WTC11 (cell line): ENCODE data around the gene SPIRE1.

ENCODE experiments used
- CREB1 ChIP-seq: sonication (generic); formaldehyde crosslinking; IDR thresholded peaks from 2 replicates; pipeline ENCODE4 v1.8.0; 2023; ENCODE audit warnings: mild to moderate bottlenecking, missing genetic modification reagents
- FOXK1 ChIP-seq: sonication (generic); formaldehyde crosslinking; IDR thresholded peaks from 2 replicates; pipeline ENCODE4 v1.8.0; 2022; ENCODE audit warnings: mild to moderate bottlenecking, moderate library complexity, missing genetic modification reagents
- GABPB1 ChIP-seq: sonication (generic); formaldehyde crosslinking; IDR thresholded peaks from 2 replicates; pipeline ENCODE4 v1.8.1; 2023; ENCODE audit warnings: mild to moderate bottlenecking, missing genetic modification reagents
- MAX ChIP-seq: sonication (generic); formaldehyde crosslinking; IDR thresholded peaks from 2 replicates; pipeline ENCODE4 v1.8.0; 2022; ENCODE audit warnings: mild to moderate bottlenecking, missing genetic modification reagents
- NFE2L1 ChIP-seq: sonication (generic); formaldehyde crosslinking; IDR thresholded peaks from 2 replicates; pipeline ENCODE4 v1.8.1; 2023; ENCODE audit warnings: missing genetic modification reagents
- NR2C2 ChIP-seq: sonication (generic); formaldehyde crosslinking; IDR thresholded peaks from 2 replicates; pipeline ENCODE4 v1.8.0; 2022; ENCODE audit warnings: mild to moderate bottlenecking, missing genetic modification reagents
- TCF7 ChIP-seq: sonication (generic); formaldehyde crosslinking; IDR thresholded peaks from 2 replicates; pipeline ENCODE4 v1.8.0; 2022; ENCODE audit warnings: mild to moderate bottlenecking, low read depth, missing genetic modification reagents, moderate library complexity
- ZBTB21 ChIP-seq: sonication (generic); formaldehyde crosslinking; IDR thresholded peaks from 2 replicates; pipeline ENCODE4 v1.8.1; 2023; ENCODE audit warnings: mild to moderate bottlenecking, missing genetic modification reagents, borderline replicate concordance
- ZNF232 ChIP-seq: sonication (generic); formaldehyde crosslinking; IDR thresholded peaks from 2 replicates; pipeline ENCODE4 v1.8.0; 2022; ENCODE audit warnings: mild to moderate bottlenecking, missing genetic modification reagents
- ZNF671 ChIP-seq: fragments of 250-450 bp; sonication (Bioruptor Pico); IDR thresholded peaks from 2 replicates; pipeline ENCODE4 v1.8.0; 2021; ENCODE audit warnings: mild to moderate bottlenecking
- TF ChIP-seq, protein P1 (sequence below): fragments of 200-600 bp; IDR thresholded peaks from 2 replicates; pipeline ENCODE4 v1.8.0; 2022; ENCODE audit warnings: antibody characterized with exemption
- TF ChIP-seq, protein P2 (sequence below): sonication (generic); formaldehyde crosslinking; IDR thresholded peaks from 2 replicates; pipeline ENCODE4 v1.8.1; 2023; ENCODE audit warnings: mild to moderate bottlenecking, missing genetic modification reagents
- TF ChIP-seq, protein P3 (sequence below): sonication (generic); formaldehyde crosslinking; IDR thresholded peaks from 2 replicates; pipeline ENCODE4 v1.8.1; 2023; ENCODE audit warnings: mild to moderate bottlenecking, missing genetic modification reagents, moderate library complexity

- no peak for TF ChIP-seq FOXK1 (CRISPR knock-in tag)
- TF ChIP-seq, protein P1, sequence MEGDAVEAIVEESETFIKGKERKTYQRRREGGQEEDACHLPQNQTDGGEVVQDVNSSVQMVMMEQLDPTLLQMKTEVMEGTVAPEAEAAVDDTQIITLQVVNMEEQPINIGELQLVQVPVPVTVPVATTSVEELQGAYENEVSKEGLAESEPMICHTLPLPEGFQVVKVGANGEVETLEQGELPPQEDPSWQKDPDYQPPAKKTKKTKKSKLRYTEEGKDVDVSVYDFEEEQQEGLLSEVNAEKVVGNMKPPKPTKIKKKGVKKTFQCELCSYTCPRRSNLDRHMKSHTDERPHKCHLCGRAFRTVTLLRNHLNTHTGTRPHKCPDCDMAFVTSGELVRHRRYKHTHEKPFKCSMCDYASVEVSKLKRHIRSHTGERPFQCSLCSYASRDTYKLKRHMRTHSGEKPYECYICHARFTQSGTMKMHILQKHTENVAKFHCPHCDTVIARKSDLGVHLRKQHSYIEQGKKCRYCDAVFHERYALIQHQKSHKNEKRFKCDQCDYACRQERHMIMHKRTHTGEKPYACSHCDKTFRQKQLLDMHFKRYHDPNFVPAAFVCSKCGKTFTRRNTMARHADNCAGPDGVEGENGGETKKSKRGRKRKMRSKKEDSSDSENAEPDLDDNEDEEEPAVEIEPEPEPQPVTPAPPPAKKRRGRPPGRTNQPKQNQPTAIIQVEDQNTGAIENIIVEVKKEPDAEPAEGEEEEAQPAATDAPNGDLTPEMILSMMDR: no peak
- TF ChIP-seq TCF7 (CRISPR knock-in tag): no peak
- TF ChIP-seq ZNF671 (CRISPR knock-in tag): no peak
- no peak for TF ChIP-seq NFE2L1
- TF ChIP-seq CREB1 (CRISPR knock-in tag): no peak
- TF ChIP-seq, protein P2, sequence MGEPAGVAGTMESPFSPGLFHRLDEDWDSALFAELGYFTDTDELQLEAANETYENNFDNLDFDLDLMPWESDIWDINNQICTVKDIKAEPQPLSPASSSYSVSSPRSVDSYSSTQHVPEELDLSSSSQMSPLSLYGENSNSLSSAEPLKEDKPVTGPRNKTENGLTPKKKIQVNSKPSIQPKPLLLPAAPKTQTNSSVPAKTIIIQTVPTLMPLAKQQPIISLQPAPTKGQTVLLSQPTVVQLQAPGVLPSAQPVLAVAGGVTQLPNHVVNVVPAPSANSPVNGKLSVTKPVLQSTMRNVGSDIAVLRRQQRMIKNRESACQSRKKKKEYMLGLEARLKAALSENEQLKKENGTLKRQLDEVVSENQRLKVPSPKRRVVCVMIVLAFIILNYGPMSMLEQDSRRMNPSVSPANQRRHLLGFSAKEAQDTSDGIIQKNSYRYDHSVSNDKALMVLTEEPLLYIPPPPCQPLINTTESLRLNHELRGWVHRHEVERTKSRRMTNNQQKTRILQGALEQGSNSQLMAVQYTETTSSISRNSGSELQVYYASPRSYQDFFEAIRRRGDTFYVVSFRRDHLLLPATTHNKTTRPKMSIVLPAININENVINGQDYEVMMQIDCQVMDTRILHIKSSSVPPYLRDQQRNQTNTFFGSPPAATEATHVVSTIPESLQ (CRISPR knock-in tag): no peak
- no peak for TF ChIP-seq ZNF232
- no peak for TF ChIP-seq MAX (CRISPR knock-in tag)
- TF ChIP-seq NR2C2 (CRISPR knock-in tag): no peak
- TF ChIP-seq GABPB1 (CRISPR knock-in tag): no peak
- no peak for TF ChIP-seq ZBTB21 (CRISPR knock-in tag)
- TF ChIP-seq, protein P3, sequence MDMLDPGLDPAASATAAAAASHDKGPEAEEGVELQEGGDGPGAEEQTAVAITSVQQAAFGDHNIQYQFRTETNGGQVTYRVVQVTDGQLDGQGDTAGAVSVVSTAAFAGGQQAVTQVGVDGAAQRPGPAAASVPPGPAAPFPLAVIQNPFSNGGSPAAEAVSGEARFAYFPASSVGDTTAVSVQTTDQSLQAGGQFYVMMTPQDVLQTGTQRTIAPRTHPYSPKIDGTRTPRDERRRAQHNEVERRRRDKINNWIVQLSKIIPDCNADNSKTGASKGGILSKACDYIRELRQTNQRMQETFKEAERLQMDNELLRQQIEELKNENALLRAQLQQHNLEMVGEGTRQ (CRISPR knock-in tag): no peak
Measured at GRCh38 chr18:12540751-12541150, 117.2 kb downstream of the SPIRE1 start.
